DMS153 treated with DMSO at 0.1 percent for 48 hours (cell line): ENCODE results near the gene EEF2K.
"Not testable (repeated sequence)": the region's sequence is repeated elsewhere in the genome, so short reads cannot be mapped to it uniquely, and the experiment has no call there.

ENCODE experiments used
- DNase-seq: peaks from one replicate; lab custom pipeline; 2025; ENCODE audit not compliant: unreplicated experiment; lab: John Stamatoyannopoulos, UW

Gene EEF2K

GRCh38 chr16:22189473-22190080 lies 16.5 kb upstream of the EEF2K start:
- peak; percentile 27 for DNase-seq

GRCh38 chr16:22190081-22190775 lies 15.8 kb upstream of the EEF2K start:
- peak; percentile 100 for DNase-seq

- DNase-seq: peak; percentile 100
These were observed 15.1 kb upstream of the EEF2K start for GRCh38 chr16:22190776-22191531.

- DNase-seq: no peak
These were observed 14.4 kb upstream of the EEF2K start for GRCh38 chr16:22191532-22192260.

GRCh38 chr16:22192261-22193062 lies 13.6 kb upstream of the EEF2K start:
- DNase-seq: peak; percentile 8

- DNase-seq: no peak
These were observed 13.0 kb upstream of the EEF2K start for GRCh38 chr16:22193063-22193411.

GRCh38 chr16:22194707-22195444 lies 11.2 kb upstream of the EEF2K start:
- DNase-seq: no peak

- no peak for DNase-seq
These were observed 10.7 kb upstream of the EEF2K start for GRCh38 chr16:22195445-22195694.

GRCh38 chr16:22195695-22196558 lies 10.2 kb upstream of the EEF2K start:
- peak; percentile 84 for DNase-seq

GRCh38 chr16:22196559-22197168 lies 9.4 kb upstream of the EEF2K start:
- DNase-seq: not testable (repeated sequence)

GRCh38 chr16:22198547-22199293 lies 7.4 kb upstream of the EEF2K start:
- DNase-seq: no peak

- no peak for DNase-seq
These were observed 3.8 kb upstream of the EEF2K start for GRCh38 chr16:22202261-22202637.

- DNase-seq: no peak
These were observed 3.0 kb upstream of the EEF2K start for GRCh38 chr16:22203091-22203490.

GRCh38 chr16:22204091-22204655 lies 1.9 kb upstream of the EEF2K start:
- no peak for DNase-seq

GRCh38 chr16:22205577-22206012 lies 483 bp upstream of the EEF2K start:
- DNase-seq: no peak

- peak; percentile 24 for DNase-seq
These were observed 1.0 kb downstream of the EEF2K start for GRCh38 chr16:22206842-22207714.
